ENCODE measurements around the gene MAP1B.

MAP1B gene

GRCh38 chr5:72197393-72197792 lies 90.1 kb downstream of the MAP1B start:
- no peak overlapping the region for H3K4me3 ChIP-seq (ENCODE audit: low read length)
- no peak for TF ChIP-seq CTCF (conservative IDR thresholded peaks at IDR 0.05; ENCODE audit: low read length)

GRCh38 chr5:72199681-72200080 lies 92.4 kb downstream of the MAP1B start:
- no peak overlapping the region for H3K4me3 ChIP-seq (ENCODE audit: low read length)
- DNase-seq (ENCODE audit: low read depth) = no peak
- no peak for TF ChIP-seq CTCF (conservative IDR thresholded peaks at IDR 0.05; ENCODE audit: low read length)

More at GRCh38 chr5:72197393-72197792, 90.1 kb downstream of the MAP1B start:
- no peak for DNase-seq (ENCODE audit: low read depth)

- TF ChIP-seq CTCF (conservative IDR thresholded peaks at IDR 0.05; ENCODE audit: low read length) = no peak
- no peak for DNase-seq (ENCODE audit: low read depth)
- H3K4me3 ChIP-seq (ENCODE audit: low read length) = no peak overlapping the region
Measured at GRCh38 chr5:72202331-72202825, 95.1 kb downstream of the MAP1B start.

- no peak for TF ChIP-seq CTCF (conservative IDR thresholded peaks at IDR 0.05; ENCODE audit: low read length)
- no peak overlapping the region for H3K4me3 ChIP-seq (ENCODE audit: low read length)
- DNase-seq (ENCODE audit: low read depth) = no peak
Measured at GRCh38 chr5:72203251-72203845, 96.1 kb downstream of the MAP1B start.

GRCh38 chr5:72204946-72205345 lies 97.7 kb downstream of the MAP1B start:
- TF ChIP-seq CTCF (conservative IDR thresholded peaks at IDR 0.05; ENCODE audit: low read length) = no peak
- no peak overlapping the region for H3K4me3 ChIP-seq (ENCODE audit: low read length)
- peak; percentile 46 for DNase-seq (ENCODE audit: low read depth)

- no peak for TF ChIP-seq CTCF (conservative IDR thresholded peaks at IDR 0.05; ENCODE audit: low read length)
- no peak overlapping the region for H3K4me3 ChIP-seq (ENCODE audit: low read length)
- DNase-seq (ENCODE audit: low read depth) = peak; percentile 57
Measured at GRCh38 chr5:72205431-72206009, 98.2 kb downstream of the MAP1B start.

GRCh38 chr5:72206160-72206559 lies 98.9 kb downstream of the MAP1B start:
- no peak for DNase-seq (ENCODE audit: low read depth)
- TF ChIP-seq CTCF (conservative IDR thresholded peaks at IDR 0.05; ENCODE audit: low read length) = no peak
- no peak overlapping the region for H3K4me3 ChIP-seq (ENCODE audit: low read length)
